GM21717 (cell line): ENCODE data around the gene BCL2L2.

ENCODE experiments used
- ATAC-seq: cut with Tn5 transposase; IDR thresholded peaks from one replicate; pipeline ENCODE4 v1.9.1; 2021; ENCODE audit warnings: mild to moderate bottlenecking, moderate library complexity; ENCODE audit not compliant: unreplicated experiment

The BCL2L2 gene

DNA sequence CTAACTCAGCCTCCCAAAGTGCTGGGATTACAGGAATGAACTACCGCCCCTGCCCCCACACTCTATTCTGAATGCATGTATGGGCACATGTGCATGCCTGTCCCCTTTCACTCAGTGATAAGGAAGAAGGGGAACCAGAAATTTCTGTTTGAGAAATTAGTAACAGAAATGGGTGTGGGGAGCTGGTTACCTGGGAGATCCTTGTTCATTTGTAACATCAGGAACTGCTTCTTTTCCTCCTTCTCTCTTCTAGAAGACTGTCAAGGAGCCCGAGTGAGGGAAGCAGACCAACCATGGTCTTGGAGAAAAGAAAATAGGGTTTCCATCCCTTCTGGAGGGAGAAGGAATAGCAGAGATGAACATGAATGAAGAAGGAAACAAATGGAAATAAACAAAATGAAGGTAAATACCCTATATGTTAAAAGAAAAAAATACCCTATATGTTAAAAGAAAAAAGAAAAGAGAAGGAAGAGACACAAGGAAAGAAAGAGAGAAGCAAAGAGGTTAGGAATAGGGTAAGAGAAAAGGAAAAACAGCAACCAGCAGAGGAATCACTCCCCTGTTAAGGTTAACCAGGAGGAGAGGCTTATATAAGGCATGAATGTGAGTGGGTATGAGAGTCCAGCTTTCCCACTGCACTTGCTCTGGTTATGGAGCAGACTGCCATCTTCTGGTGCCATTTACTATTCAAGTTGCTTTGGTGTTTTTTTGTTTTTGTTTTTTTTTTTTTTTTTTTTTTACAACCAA lies 7.2 kb upstream of the BCL2L2 start:
- ATAC-seq, result no peak

DNA sequence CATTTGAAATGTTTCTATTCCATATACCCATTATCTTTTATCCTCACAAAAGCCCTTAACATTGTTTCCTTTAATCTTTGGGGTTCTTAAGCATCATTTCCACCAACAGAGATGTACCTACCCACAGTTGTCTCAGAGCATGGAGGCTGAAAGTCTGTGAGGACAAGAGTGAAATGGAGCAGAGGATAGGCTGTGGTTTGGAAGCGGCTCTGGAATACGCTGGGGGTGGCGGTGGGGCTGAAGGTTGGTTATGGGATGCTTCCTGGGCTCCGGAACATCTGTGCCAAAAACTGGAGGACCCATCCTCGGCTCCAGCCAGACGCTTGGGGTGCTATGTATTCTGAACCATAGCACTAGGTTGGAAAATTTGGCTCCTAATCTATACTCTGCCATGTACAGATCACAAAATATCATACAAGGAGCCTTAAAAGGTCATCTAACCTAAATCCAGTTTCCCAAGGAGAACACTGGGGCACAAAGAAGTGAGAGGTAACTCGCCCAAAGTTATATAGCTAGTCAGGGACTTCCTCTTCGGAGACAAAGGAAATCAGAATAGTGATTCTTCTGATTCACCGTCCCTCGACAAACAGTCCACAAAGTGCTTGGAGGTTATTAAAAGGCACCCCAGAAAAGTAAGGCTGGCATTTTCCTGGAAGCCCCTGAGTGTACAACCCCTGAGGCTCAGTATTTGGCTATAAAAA lies 6.5 kb upstream of the BCL2L2 start:
- no peak for ATAC-seq

DNA sequence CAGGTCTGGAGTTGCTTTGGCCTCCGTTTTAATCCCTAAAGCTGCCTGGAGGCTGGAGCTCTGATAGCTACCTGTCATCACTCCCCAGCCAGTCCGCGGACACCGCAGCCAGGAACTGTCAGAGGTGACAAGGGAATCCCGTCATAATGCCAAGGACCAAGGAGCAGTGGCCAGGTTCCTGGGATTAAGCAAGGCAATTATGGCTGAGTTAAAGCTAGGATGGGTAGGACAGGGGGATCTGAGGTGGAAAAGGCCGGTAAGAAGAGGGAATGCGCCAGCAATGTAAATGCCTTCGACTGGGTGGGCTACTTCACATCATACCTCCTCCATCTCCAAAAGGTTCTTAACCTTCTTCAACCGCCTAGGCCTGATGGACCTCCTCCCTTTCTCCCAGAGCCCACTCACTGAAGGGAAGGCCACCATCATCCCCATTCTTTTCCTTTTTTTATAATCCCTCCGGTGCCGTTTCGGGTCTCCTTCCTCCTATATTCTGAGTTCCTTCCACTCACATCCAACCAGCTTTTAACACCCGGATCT lies 5.9 kb upstream of the BCL2L2 start:
- no peak for ATAC-seq

DNA sequence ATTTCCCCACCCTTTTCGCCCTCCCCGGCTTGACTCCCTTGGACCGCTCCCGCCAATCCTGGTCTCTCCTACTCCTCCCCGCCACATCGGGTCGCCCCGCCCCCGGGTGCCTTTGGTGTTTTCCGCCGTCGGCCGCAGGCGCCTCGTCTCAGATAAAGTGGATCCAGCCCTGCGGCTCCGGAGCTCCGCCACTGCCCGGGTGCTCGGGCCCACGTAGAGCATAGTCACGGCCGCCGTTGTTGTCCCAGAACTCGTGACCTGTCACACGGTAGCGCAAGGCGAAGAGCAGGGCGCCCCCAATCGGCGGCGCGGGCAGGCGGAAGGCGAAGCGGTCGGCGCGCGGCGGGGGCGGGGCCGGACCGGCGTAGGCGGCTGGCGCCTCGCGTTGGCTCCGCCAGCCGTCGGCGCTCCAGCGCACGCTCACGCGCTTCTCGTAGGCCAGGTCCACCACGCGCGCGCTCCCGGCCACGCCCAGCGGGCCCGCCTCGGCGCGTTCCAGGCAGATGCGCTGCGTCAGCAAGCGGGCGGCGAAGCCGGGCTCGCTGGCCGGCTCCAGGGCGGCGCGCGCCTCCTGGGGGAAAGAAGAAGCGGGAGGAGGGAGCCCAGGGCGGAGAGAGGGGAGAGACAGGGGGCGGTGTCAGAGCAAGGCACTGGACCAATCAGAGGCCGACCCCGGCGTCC lies 5.2 kb upstream of the BCL2L2 start:
- peak; percentile 80 for ATAC-seq

DNA sequence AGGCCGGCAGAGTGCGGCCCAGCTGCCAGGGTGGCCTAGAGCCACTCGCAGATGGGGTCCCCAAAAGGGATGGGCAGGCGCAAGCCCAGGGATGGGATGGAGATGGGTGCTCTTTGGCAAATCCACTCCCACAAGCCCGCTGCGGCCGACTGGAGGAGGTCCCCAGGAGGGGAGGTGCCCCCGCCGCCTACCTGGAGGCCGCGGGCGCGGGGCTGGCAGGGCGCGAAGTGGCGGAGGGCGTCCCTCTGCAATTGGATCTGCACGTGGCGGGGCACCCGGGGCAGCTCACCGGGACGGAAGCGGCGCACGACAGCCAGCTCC lies 4.7 kb upstream of the BCL2L2 start:
- peak; percentile 13 for ATAC-seq

DNA sequence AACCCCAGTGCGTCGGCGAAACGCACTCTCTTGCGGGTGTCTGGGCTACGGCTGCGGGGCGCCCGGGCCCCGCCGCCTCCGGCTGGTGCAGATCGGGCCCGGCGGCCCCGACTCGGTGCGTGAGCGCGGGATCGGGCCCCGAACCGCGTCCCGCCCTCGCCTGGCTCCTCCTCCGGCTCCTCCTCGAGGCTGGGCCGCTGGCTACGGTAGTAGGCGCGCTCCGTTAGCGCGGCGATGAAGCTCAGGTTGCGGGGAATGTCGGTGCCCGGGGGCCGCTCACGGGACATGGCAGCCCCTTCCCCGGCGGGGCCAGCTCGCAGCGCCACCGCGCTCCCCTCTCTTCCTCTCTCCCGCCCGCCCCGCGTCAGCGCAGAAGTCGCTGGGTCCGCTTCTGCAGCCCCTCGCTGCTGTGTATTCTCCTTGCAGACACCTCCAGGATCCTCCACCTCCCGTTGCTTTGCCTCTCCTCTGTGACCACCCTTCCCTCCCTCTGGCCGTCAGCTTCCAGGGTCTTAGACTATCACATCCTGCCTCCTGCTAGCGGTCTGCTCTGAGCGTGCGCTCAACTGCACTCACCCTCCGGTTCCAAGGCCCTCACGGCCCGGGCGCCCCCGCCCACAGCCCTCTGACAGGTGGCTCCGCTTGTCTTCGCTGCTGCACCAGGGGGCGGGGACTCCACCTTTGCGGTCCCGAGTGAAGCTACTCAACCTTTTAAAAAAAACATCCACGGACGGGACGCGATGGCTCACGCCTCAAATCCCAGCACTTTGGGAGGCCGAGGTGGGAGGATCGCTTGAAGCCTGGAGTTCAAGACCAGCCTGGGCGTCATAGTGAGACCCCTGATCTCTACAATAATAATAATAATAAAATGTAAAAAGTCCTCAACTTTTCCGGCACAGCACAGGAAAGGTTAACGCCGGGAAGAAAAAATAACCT lies 4.1 kb upstream of the BCL2L2 start, which contains the start of gene PPP1R3E:
Gene PPP1R3E (minus strand): TSS at position 570 of the 936 bp plus-strand sequence. CDS start 283 bp downstream, at position 287.
- peak; percentile 27 for ATAC-seq

DNA sequence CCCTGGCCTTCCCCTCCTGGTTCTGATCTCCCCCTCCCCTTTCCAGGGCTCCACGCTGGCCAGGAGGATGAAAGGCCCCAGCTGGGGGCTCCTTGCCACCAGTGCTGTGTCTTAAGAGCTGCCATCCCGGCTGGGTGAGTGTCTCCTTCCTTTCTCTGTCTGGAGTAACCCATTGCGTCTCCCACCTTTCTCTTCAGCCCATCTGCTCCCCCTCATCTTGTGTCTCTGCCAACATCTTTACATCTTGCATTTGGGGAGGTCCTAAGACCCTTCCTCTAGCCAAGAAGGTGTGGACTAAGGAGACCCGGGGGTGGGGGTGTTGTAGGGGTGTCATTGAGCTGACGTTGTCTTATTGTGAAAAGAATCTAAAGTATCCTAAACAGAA lies 505 bp downstream of the BCL2L2 start:
- ATAC-seq, result no peak

DNA sequence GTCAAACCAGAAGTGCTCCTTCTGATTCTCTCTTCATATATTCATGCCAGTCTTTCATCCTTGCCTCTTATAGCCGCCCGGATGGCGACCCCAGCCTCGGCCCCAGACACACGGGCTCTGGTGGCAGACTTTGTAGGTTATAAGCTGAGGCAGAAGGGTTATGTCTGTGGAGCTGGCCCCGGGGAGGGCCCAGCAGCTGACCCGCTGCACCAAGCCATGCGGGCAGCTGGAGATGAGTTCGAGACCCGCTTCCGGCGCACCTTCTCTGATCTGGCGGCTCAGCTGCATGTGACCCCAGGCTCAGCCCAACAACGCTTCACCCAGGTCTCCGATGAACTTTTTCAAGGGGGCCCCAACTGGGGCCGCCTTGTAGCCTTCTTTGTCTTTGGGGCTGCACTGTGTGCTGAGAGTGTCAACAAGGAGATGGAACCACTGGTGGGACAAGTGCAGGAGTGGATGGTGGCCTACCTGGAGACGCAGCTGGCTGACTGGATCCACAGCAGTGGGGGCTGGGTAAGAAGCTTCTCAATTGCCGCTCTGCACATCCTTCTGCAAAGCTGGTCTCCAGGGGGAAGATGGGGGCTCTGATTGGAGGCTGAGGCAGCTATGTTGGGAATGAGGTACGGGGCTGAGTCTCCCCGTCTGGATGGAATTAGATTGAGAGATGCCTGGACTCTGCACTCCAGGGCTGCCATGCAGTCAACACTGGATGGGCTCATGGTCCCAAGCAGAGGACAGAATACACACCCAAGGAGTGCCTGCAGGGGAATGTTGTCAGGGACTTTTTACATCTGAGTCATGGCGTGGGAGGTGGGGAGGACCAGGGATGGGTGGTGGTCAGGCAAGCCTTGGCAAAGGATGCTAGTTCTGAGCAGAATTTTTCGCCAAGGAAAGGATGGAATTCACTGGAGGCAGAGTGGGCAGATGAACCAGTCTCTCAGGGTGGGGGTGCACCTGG lies 1.3 kb downstream of the BCL2L2 start:
- ATAC-seq, result no peak

DNA sequence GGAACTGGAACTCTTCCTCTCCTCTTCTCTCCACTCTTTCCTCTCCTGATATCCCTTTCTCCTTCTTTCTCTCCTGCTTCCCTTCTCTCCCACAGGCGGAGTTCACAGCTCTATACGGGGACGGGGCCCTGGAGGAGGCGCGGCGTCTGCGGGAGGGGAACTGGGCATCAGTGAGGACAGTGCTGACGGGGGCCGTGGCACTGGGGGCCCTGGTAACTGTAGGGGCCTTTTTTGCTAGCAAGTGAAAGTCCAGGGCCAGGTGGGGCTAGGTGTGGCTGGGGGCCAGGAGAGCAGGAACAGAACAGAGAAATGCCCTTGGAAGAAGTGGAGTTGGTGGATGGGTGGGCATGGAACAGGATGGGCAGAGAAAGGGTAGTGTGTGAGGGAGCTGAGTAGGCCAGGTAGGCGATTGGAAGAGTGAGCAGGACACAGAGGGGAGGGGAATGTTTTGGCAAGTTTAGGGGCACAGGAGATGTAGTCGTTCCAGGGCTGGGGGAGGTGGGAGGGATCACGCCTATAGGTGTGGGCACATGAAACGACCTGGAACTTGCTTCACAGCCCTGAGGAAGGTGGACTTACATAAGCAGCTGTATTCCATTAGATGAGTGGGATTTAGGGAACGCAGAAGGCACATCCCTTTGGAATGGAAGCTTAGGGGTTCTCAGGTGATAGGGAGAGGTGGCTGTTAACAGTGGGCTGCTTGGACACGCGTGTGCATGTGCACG lies 2.2 kb downstream of the BCL2L2 start:
- ATAC-seq, result no peak

DNA sequence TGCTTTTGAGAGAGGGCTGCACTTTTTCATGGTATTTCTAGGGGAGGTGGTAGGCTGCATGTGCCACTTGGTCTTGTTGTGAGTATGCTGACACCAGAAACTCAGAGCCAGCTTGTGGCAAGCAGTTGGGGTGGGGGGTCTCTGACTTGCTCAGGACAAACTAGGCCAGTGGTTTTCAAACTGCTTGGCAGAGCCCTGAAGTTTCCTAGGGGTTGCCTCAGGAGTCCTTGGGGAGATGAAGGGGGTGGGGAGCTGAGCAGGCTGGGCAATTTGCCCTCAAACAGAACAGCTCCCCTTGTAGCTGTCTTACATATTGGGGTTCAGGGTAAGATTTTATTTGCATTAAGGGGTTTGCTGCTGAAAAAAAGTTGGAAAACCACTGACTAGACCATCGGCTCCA lies 3.9 kb downstream of the BCL2L2 start:
- ATAC-seq, result no peak

DNA sequence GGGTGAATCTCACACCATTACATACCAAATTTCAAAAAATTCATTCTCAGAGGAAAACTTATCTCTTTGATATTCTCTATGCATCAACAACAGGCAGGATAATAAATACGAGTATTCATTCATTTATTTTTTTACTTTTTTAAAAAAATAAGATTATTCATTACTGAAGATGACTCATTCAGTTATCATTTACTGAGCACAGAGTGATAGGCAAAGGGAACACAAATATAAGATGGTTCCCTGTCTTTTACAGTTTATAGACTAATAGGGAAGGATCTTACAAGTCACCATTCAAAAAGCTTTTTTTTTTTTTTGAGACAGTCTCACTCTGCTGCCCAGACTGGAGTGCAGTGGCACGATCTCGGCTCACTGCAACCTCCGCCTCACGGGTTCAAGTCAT lies 9.7 kb downstream of the BCL2L2 start:
- no peak for ATAC-seq

DNA sequence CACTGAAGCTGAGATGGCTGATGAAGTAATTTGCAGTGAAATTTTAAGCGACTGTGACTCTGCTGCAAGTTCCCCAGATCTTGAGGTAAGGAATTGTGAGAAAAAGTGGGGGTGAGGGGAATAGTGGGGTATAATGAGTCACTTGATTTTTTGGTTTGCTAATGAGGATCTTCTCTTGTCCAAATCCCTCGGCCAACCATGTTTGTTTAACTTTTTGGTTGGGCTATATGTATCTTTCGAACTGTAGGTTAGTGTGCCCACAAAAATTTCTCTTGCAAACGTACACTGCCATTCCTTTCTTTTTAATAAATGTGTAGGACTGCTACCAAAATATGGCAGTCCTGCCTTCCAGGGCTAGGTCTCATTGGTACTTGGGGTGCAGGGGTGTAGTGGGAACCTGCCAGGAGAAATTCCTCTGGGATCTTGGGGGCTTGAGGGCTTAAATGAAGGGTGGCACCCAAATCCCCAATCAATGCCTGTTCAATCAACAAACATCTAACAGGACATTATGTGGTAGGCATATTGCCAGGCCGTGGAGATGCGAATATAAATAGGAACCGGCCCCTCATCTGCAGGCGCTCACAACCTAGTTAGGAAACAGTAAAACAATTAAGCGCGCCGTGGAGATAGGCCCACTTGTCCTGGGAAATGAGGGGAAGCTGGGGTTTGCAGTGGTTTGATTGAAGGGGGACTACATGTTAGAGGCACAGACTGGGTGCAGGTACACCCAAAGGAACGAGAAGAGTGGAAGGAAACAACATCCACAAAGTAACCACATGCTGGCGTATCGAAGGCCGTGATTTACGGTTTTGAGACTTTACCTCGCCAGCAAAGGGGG lies 13.3 kb downstream of the BCL2L2 start:
- ATAC-seq, result no peak

DNA sequence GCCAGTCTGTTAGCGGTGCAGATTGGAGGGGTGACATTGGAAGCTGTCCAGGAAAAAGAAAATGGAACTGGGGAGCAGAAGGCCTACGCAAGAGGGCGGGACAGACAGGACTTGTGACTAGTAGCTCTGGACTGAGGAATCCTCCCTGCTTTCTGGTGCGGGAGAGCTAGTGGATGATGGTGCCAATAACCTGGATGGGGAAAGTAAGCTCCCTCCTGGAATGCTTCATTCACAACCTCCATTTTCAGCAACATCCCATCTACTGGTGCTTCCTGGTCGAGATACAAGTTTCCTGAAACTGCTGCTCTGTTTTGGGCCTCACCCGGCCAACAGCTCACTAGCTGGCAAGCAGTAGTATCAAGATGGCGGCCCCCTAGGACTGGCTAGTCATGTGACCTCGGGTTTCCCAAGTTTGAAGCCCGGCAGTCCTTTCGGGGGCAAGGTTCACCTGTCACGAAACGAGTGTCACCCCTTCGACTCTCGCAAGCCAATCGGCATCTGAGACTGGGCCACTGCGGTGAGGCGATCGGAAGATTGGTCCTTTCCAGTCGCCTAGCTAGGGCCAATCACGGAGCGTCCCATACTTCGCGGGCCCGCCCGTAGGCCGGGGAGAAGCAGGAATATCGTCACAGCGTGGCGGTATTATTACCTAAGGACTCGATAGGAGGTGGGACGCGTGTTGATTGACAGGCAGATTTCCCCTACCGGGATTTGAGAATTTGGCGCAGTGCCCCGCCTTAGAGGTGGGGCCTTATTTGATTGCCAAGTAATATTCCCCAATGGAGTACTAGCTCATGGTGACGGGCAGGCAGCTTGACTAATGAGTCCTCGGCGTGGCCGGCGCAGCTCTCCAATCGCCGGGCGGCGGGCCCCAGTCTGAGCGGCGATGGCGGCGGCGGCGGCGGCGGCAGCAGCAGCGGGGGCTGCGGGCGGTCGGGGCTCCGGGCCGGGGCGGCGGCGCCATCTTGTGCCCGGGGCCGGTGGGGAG lies 14.2 kb downstream of the BCL2L2 start, which contains the start of gene PABPN1:
Gene PABPN1 (plus strand): TSS at position 874 of the 988 bp plus-strand sequence. CDS start 13 bp downstream, at position 887.
- peak; percentile 83 for ATAC-seq

DNA sequence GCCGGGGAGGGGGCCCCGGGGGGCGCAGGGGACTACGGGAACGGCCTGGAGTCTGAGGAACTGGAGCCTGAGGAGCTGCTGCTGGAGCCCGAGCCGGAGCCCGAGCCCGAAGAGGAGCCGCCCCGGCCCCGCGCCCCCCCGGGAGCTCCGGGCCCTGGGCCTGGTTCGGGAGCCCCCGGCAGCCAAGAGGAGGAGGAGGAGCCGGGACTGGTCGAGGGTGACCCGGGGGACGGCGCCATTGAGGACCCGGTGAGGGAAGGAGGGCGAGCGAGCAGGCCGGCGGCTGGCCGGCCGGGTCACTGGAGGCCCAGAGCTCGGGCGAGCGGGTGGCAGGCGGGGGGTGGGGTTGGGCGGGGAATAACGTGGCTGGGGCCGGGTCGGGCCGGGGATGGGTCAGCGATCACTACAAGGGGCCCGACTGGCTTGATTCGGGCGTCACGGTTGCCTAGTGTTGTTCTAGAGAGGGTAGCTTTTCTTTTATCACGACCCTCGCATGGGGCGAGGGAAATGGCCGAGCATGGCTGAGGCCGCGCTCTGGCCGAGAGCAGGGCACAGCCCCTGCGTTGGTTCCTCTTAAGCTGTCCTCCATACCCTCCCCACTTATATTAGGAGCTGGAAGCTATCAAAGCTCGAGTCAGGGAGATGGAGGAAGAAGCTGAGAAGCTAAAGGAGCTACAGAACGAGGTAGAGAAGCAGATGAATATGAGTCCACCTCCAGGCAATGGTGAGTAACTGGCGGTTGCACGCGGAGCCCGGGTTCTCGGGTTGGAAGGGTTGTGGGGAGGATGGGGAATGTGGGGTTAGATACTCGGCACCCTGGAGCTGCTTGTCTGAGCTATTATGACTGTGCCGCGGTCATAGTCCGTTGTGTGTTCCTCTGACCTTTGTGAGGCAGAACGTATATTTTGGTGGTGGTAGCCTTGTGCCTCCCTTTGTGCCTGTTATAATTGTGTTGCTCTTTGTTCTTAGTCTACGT lies 15.2 kb downstream of the BCL2L2 start:
- ATAC-seq, result peak; percentile 18
